ENCODE results near the gene PRM3.

PRM3 gene

DNA sequence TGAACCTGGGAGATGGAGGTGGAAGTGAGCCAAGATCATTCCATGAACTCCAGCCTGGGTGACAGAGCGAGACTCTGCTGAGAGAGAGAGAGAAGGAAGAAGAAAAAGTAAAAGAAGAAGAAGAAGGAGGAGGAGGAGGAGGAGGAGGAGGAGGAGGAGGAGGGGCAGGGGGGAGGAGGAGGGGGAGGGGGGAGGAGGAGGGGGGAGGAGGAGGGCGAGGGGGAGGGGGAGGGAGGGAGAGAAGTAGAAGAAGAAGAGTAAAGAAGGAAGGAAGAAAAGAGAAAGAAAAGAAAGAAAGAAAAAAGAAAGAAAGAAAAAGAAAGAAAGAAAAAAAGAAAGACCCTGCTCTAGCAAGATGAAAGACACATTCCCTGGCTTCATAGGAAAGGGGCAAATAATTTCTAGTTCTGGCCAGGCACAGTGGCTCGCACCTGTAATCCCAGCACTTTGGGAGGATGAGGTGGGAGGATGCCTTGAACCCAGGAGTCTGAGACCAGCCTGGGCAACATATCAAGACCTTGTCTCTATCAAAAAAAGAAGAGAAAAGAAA, 41.1 kb downstream of the PRM3 start:
- Histone ChIP-seq H3K27me3 (replicated peaks) (no peaks in the 10 kb centered on the region), H3K4me3 (ENCODE audit: low read depth, low read length) (no peak overlapping the region), H3K27ac (no peak overlapping the region), H3K36me3 (replicated peaks) (no peaks in the 10 kb centered on the region)
- in situ Hi-C loops (cut with HindIII; ENCODE audit: low pct_ligation_motif_present, low sequenced_read_pairs): no loop called here
- no peak for DNase-seq
- TF ChIP-seq, protein P1, sequence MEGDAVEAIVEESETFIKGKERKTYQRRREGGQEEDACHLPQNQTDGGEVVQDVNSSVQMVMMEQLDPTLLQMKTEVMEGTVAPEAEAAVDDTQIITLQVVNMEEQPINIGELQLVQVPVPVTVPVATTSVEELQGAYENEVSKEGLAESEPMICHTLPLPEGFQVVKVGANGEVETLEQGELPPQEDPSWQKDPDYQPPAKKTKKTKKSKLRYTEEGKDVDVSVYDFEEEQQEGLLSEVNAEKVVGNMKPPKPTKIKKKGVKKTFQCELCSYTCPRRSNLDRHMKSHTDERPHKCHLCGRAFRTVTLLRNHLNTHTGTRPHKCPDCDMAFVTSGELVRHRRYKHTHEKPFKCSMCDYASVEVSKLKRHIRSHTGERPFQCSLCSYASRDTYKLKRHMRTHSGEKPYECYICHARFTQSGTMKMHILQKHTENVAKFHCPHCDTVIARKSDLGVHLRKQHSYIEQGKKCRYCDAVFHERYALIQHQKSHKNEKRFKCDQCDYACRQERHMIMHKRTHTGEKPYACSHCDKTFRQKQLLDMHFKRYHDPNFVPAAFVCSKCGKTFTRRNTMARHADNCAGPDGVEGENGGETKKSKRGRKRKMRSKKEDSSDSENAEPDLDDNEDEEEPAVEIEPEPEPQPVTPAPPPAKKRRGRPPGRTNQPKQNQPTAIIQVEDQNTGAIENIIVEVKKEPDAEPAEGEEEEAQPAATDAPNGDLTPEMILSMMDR (IDR thresholded peaks at IDR 0.05; ENCODE audit: low read depth, low read length, missing control alignments): no peak

DNA sequence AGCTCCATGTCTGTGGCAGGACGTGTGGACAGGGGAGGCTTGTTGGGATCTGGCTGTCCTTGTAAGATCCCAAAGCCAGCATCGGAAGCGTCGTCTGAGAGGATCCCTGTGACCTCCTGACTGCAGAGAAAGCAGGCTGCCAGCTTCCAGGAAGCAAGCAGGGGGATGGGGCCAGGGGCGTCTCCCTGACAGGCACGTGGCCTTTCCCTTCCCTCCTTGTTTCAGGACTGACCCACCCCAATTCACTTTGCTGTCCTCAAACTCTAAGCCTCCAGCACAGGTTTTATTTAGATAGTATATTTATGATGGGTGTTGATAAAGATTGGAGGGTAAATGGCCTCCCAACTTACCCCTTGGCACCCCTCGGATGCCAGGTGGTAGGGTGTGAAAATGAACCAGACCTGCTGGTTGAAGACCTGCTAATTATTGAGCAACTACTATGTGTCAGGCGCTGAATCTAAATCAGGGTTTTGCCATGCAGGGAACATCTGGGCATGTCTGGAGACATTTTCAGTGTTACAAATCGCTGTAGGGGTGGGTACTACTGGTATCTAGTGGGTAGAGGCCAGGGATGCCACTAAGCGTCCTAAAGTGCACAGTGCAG, 42.0 kb downstream of the PRM3 start:
- in situ Hi-C loops (cut with HindIII; ENCODE audit: low pct_ligation_motif_present, low sequenced_read_pairs): no loop called here
- H3K27ac ChIP-seq: no peak overlapping the region
- H3K4me3 ChIP-seq (ENCODE audit: low read depth, low read length): no peak overlapping the region
- H3K27me3 ChIP-seq (replicated peaks): no peaks in the 10 kb centered on the region
- TF ChIP-seq, protein P1 (IDR thresholded peaks at IDR 0.05; ENCODE audit: low read depth, low read length, missing control alignments): no peak
- DNase-seq: no peak
- no peaks in the 10 kb centered on the region for H3K36me3 ChIP-seq (replicated peaks)

DNA sequence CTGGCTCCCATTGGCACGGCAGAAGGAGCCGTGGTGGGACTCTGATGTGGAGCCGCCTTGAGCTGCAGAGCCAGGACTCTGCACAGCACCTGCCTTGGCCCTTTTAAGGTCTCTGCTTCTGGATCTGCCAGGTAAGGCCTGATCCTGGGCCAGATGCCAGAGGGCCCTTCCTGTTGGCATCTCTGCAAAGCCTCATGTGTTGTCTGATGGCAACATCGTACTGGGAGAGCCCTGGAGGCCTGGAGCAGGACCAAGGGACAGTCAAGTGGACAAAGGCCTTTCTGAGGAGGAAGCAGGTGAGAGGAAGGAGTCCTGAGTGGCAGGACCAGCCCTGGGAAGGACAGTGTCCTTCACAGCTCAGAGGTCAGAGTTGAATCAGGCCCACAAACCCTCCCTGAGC, 43.5 kb downstream of the PRM3 start:
- no peaks in the 10 kb centered on the region for H3K36me3 ChIP-seq (replicated peaks)
- in situ Hi-C loops (cut with HindIII; ENCODE audit: low pct_ligation_motif_present, low sequenced_read_pairs): no loop called here
- H3K27me3 ChIP-seq (replicated peaks): no peaks in the 10 kb centered on the region
- H3K27ac ChIP-seq: no peak overlapping the region
- TF ChIP-seq, protein P1 (IDR thresholded peaks at IDR 0.05; ENCODE audit: low read depth, low read length, missing control alignments): no peak
- no peak for DNase-seq
- no peak overlapping the region for H3K4me3 ChIP-seq (ENCODE audit: low read depth, low read length)

DNA sequence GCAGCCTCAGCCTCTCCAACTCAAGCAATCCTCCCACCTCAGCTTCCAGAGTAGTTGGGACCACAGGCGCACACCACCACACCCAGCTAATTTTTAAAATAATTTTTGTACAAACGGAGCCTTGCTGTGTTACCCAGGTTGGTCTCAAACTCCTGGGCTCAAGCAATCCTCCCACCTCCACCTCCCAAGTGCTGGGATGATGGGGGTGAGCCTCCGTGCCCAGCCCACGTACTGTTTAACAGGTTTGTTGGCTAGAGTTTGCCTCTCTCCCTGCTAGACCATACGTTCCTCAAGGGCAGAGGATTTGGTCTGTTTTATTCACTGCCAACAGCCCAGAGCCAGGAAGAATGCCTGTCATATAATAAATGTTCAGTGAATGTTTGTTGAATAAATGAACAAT, 44.0 kb downstream of the PRM3 start:
- H3K36me3 ChIP-seq (replicated peaks): no peaks in the 10 kb centered on the region
- H3K27ac ChIP-seq: no peak overlapping the region
- no peaks in the 10 kb centered on the region for H3K27me3 ChIP-seq (replicated peaks)
- H3K4me3 ChIP-seq (ENCODE audit: low read depth, low read length): no peak overlapping the region
- in situ Hi-C loops (cut with HindIII; ENCODE audit: low pct_ligation_motif_present, low sequenced_read_pairs): no loop called here
- no peak for DNase-seq
- TF ChIP-seq, protein P1 (IDR thresholded peaks at IDR 0.05; ENCODE audit: low read depth, low read length, missing control alignments): no peak

DNA sequence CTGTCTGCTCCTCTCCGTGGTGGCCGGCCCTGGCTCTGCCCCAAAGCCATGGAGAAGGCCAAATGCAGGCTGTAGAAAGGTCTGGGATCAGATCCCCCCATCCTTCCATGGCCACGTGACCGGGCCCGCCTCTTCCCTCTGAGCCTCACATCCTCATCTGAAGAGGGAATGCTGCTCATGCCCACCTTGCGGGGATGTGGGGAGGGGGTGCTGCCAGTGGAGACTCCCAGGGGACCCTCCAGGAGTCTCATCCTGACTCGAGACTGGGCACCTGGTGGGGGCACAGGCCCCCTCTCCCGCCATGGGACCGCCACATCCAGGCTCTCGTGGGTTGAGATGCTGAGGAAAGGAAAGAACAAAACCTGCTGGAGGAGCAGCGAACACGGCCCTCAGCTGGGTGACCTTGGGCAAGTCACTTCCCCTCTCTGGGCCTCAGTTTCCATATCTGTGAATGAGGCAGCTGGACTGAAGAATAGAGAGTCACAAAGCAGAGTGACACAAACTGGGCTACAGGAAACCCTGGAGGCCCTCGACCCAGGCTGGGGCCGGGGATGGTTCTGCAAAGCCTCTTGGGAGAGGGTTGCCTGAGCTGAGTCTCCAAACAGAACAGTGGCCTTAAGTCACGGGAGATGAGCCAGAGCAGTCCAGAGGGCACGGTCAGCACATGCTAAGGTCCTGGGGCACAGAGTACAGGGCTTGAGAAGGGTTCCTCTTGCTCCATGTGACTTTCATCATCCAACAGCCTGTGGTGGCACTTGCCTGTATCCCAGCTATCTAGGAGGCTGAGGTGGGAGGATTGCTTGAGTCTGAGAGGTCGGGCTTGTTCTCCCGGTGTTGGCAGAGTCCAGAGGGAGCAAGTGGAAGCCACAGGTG, 47.5 kb downstream of the PRM3 start:
- no peak overlapping the region for H3K27ac ChIP-seq
- no peak overlapping the region for H3K4me3 ChIP-seq (ENCODE audit: low read depth, low read length)

More for the DNA sequence above, 47.5 kb downstream of the PRM3 start:
- DNase-seq: no peak
- H3K27me3 ChIP-seq (replicated peaks): no peaks in the 10 kb centered on the region
- TF ChIP-seq, protein P1 (IDR thresholded peaks at IDR 0.05; ENCODE audit: low read depth, low read length, missing control alignments): no peak
- in situ Hi-C loops (cut with HindIII; ENCODE audit: low pct_ligation_motif_present, low sequenced_read_pairs): no loop called here
- no peaks in the 10 kb centered on the region for H3K36me3 ChIP-seq (replicated peaks)
